ENCODE results near the gene TEX54.
A peak's percentile ranks its signal among the peaks of the same experiment; 100 is the strongest.

Gene TEX54

DNA sequence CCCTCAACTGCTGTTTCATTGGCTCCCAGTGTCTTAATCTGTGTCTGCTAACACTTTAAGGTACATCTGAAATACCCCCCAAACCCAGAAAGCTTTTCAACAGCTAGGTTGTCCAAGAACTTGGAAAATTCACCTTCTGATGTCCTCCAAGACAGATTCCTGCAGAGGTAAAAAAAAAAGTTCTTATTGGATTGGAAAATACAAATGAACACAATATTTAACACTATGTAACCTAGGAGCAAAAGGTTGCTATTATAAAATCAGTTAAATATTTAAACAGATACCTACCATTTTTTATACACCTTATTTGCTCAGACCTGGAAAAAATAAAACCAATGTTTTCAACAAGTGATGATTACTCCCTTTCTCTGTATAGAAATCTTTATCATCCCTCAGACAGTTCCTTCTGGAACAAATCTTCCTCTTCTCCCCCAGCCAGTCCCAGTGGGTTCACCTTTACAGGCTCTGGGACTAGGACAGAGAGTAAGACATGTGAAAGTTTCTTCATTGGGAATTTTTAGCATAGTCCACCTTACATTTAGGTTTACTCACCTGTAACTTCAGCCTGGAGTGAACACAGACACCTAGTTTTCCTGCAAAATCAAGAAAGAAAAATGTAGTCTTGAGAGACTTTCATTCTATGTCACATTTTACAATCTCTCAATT is 20.0 kb upstream of the TEX54 start:
- H3K9me2 ChIP-seq (ENCODE audit: low read depth, low read length), result no peaks in the 10 kb centered on the region
- H3K4me2 ChIP-seq (ENCODE audit: low read length), result peak overlapping the region; percentile 95
- H3K9ac ChIP-seq (ENCODE audit: low read length), result no peak overlapping the region
- no peak overlapping the region for H2AFZ ChIP-seq (ENCODE audit: low read length)
- TF ChIP-seq, protein P1, sequence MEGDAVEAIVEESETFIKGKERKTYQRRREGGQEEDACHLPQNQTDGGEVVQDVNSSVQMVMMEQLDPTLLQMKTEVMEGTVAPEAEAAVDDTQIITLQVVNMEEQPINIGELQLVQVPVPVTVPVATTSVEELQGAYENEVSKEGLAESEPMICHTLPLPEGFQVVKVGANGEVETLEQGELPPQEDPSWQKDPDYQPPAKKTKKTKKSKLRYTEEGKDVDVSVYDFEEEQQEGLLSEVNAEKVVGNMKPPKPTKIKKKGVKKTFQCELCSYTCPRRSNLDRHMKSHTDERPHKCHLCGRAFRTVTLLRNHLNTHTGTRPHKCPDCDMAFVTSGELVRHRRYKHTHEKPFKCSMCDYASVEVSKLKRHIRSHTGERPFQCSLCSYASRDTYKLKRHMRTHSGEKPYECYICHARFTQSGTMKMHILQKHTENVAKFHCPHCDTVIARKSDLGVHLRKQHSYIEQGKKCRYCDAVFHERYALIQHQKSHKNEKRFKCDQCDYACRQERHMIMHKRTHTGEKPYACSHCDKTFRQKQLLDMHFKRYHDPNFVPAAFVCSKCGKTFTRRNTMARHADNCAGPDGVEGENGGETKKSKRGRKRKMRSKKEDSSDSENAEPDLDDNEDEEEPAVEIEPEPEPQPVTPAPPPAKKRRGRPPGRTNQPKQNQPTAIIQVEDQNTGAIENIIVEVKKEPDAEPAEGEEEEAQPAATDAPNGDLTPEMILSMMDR (IDR thresholded peaks at IDR 0.05; ENCODE audit: low read length), result no peak
- no peak for TF ChIP-seq EZH2 (IDR thresholded peaks at IDR 0.05; ENCODE audit: borderline replicate concordance, low read length)
- peak overlapping the region; percentile 100 for H3K4me3 ChIP-seq (ENCODE audit: low read depth, low read length, poor library complexity, severe bottlenecking)
- H3K36me3 ChIP-seq (ENCODE audit: insufficient read depth, low read length), result peaks cover 50% of the 10 kb centered on the region
- H3K27ac ChIP-seq (ENCODE audit: low read depth, low read length, poor library complexity, severe bottlenecking), result no peak overlapping the region
- no peaks in the 10 kb centered on the region for H4K20me1 ChIP-seq (ENCODE audit: insufficient read depth, low read length)
- no peaks in the 10 kb centered on the region for H3K9me3 ChIP-seq (ENCODE audit: low read length)
- H3K4me1 ChIP-seq (ENCODE audit: insufficient read depth, low read length, severe bottlenecking), result peaks cover 29% of the 10 kb centered on the region
- H3F3A ChIP-seq (ENCODE audit: insufficient read depth, low read length), result peaks cover 52% of the 10 kb centered on the region
- peaks cover 35% of the 10 kb centered on the region for H3K79me2 ChIP-seq (ENCODE audit: insufficient read depth, low read length)
- no peaks in the 10 kb centered on the region for H3K27me3 ChIP-seq (ENCODE audit: insufficient read depth, low read length)

GRCh38 chr11:62851807-62852522 is 19.3 kb upstream of the TEX54 start:
- Histone ChIP-seq H3K9ac (ENCODE audit: low read length) (no peak overlapping the region; the same call in 1 of the 2 replicates), H3F3A (ENCODE audit: insufficient read depth, low read length) (peaks cover 52% of the 10 kb centered on the region), H3K9me3 (ENCODE audit: low read length) (no peaks in the 10 kb centered on the region), H3K4me3 (ENCODE audit: low read depth, low read length, poor library complexity, severe bottlenecking) (no peak overlapping the region), H2AFZ (ENCODE audit: low read length) (no peak overlapping the region), H3K27ac (ENCODE audit: low read depth, low read length, poor library complexity, severe bottlenecking) (peak overlapping the region; percentile 29), H3K27me3 (ENCODE audit: insufficient read depth, low read length) (no peaks in the 10 kb centered on the region), H3K4me1 (ENCODE audit: insufficient read depth, low read length, severe bottlenecking) (peaks cover 22% of the 10 kb centered on the region), H3K4me2 (ENCODE audit: low read length) (peak overlapping the region; percentile 95; the same call in 1 of the 2 replicates), H3K9me2 (ENCODE audit: low read depth, low read length) (no peaks in the 10 kb centered on the region), H3K79me2 (ENCODE audit: insufficient read depth, low read length) (peaks cover 28% of the 10 kb centered on the region), H3K36me3 (ENCODE audit: insufficient read depth, low read length) (peaks cover 45% of the 10 kb centered on the region), H4K20me1 (ENCODE audit: insufficient read depth, low read length) (no peaks in the 10 kb centered on the region)
- TF ChIP-seq, protein P1 (IDR thresholded peaks at IDR 0.05; ENCODE audit: low read length), result no peak
- no peak for TF ChIP-seq EZH2 (IDR thresholded peaks at IDR 0.05; ENCODE audit: borderline replicate concordance, low read length)

DNA sequence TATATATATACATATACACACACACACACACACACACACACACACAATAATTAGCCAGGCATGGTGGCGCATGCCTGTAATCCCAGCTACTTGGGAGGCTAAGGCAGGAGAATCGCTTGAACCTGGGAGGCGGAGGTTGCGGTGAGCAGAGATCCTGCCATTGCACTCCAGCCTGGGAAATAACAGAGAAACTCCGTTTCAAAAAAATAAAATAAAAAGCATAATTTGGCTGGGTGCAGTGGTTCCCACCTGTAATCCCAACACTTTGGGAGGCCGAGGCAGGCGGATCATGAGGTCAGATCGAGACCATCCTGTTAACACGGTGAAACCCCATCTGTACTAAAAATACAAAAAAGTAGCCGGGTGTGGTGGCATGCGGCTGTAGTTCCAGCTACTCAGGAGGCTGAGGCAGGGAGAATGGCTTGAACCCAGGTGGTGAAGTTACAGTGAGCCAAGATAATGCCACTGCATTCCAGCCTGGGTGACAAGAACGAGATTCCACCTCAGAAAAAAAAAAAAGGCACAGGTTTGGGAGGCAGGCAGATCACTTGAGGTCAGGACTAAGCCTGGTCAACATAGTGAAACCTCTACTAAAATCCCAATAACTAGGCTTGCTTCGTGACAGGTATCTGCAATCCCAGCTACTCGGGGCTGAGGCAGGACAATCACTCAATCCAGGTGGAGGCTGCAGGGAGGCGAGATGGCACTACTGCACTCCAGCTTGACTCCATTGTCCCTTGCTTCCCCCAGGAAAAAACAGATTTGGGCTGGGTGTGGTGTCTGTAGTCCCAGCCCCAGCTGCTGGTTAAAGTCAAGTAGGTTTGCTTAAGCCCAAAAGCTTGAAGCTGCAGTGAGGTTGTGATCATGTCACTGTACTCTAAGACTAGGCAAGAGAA is 18.5 kb upstream of the TEX54 start:
- no peaks in the 10 kb centered on the region for H3K9me3 ChIP-seq (ENCODE audit: low read length)
- no peaks in the 10 kb centered on the region for H4K20me1 ChIP-seq (ENCODE audit: insufficient read depth, low read length)
- H3K9ac ChIP-seq (ENCODE audit: low read length), result no peak overlapping the region; the same call in 1 of the 2 replicates
- H3K36me3 ChIP-seq (ENCODE audit: insufficient read depth, low read length), result peaks cover 45% of the 10 kb centered on the region
- H3K4me2 ChIP-seq (ENCODE audit: low read length), result peak overlapping the region; percentile 3; the same call in 1 of the 2 replicates
- no peak overlapping the region for H3K4me3 ChIP-seq (ENCODE audit: low read depth, low read length, poor library complexity, severe bottlenecking)
- no peak overlapping the region for H2AFZ ChIP-seq (ENCODE audit: low read length)
- H3K27ac ChIP-seq (ENCODE audit: low read depth, low read length, poor library complexity, severe bottlenecking), result peak overlapping the region; percentile 29
- H3K9me2 ChIP-seq (ENCODE audit: low read depth, low read length), result no peaks in the 10 kb centered on the region
- peaks cover 22% of the 10 kb centered on the region for H3K4me1 ChIP-seq (ENCODE audit: insufficient read depth, low read length, severe bottlenecking)
- H3K27me3 ChIP-seq (ENCODE audit: insufficient read depth, low read length), result no peaks in the 10 kb centered on the region
- H3K79me2 ChIP-seq (ENCODE audit: insufficient read depth, low read length), result peaks cover 20% of the 10 kb centered on the region
- H3F3A ChIP-seq (ENCODE audit: insufficient read depth, low read length), result peaks cover 52% of the 10 kb centered on the region
- TF ChIP-seq, protein P1 (IDR thresholded peaks at IDR 0.05; ENCODE audit: low read length), result no peak
- TF ChIP-seq EZH2 (IDR thresholded peaks at IDR 0.05; ENCODE audit: borderline replicate concordance, low read length), result no peak

All from OCI-LY1 (cell line).